ENCODE data around the gene BUD13. TPM values are rescaled to one million over a fixed set of nuclear protein-coding genes. Genes with fewer than 3 reads are reported as not detected.

The BUD13 gene
- total and polyA plus RNA-seq, 10 of the 15 experiments (the other 5 are each of a cell fraction or from before 2014, with no cell fraction given), result 10.9 to 36.5 (median 24.7) TPM

- in situ Hi-C loops (cut with MboI) (no loop called here), intact Hi-C loops (cut with micrococcal nuclease; ENCODE audit: unreplicated experiment) (no loop called here)
- ATAC-seq, result no peak
- BruUV-seq (replicated peaks), result no TSS peak
- CTCF ChIA-PET, result interaction anchor here (1.0 to 2.1 kb wide), 5 partner anchors 13 to 67 kb away, joined by 3 to 12 read pairs (median 4); partner anchors contain the start of genes APOA5 and ZPR1
- H2AFZ ChIP-seq (ENCODE audit: control insufficient read depth, low read depth, low read length), result no peak overlapping the region
- no peak for TF ChIP-seq PAX8 (IDR thresholded peaks at IDR 0.05)
- TF ChIP-seq BCL3 (IDR thresholded peaks at IDR 0.05; ENCODE audit: borderline replicate concordance, insufficient read depth, low read depth, low read length, poor library complexity, severe bottlenecking), result no peak
- TF ChIP-seq HCFC1 (IDR thresholded peaks at IDR 0.05; ENCODE audit: low read length), result no peak
- no peak for TF ChIP-seq TCF7 (IDR thresholded peaks at IDR 0.05; ENCODE audit: borderline replicate concordance)
- no peak for TF ChIP-seq NBN (IDR thresholded peaks at IDR 0.05)
- no peak for TF ChIP-seq FOXM1 (IDR thresholded peaks at IDR 0.05; ENCODE audit: low read depth, low read length)
- no peak overlapping the region for H3K9ac ChIP-seq (ENCODE audit: control insufficient read depth, insufficient read depth, low read length)
- no peaks in the 10 kb centered on the region for H4K20me1 ChIP-seq (ENCODE audit: control insufficient read depth, insufficient read depth)
- no peaks in the 10 kb centered on the region for H3K79me2 ChIP-seq (ENCODE audit: control insufficient read depth, insufficient read depth, low read length)
- H3K36me3 ChIP-seq (ENCODE audit: control insufficient read depth in 2 of 2, insufficient read depth in 2 of 2, low read length in 1 of 2), result no peaks in the 10 kb centered on the region
- H3K27ac ChIP-seq (ENCODE audit: control insufficient read depth, insufficient read depth), result no peak overlapping the region
- H3K27me3 ChIP-seq (replicated peaks in 1 of 2; ENCODE audit: control insufficient read depth in 2 of 2, insufficient read depth in 2 of 2, low read length in 1 of 2), result no peaks in the 10 kb centered on the region
- no peaks in the 10 kb centered on the region for H3K9me3 ChIP-seq (replicated peaks; ENCODE audit: control insufficient read depth, insufficient read depth, low read length)
- no peak for DNase-seq (ENCODE audit: low read depth, low spot score)
- WGBS (ENCODE audit: insufficient coverage, insufficient replicate concordance, low lambda C conversion rate, missing lambda C conversion rate), result 18% methylated on average over 1 of the region's 1 CpG
- POLR2A ChIA-PET, result no interaction called here
- SMC1A ChIA-PET (ENCODE audit: uncharacterized antibody, unreplicated experiment), result interaction anchor here (0.6 to 1.2 kb wide), 5 partner anchors 19 to 265 kb away, joined by 3 to 4 read pairs (median 3); no protein-coding TSS in a partner anchor
- no peak overlapping the region for H3K4me3 ChIP-seq
- no peak overlapping the region for H3K4me2 ChIP-seq (ENCODE audit: control insufficient read depth, insufficient read depth)
- no peak for FAIRE-seq
- H3K4me1 ChIP-seq (ENCODE audit: control insufficient read depth, insufficient read depth, low read length), result no peaks in the 10 kb centered on the region
- RAD21 ChIA-PET (ENCODE audit: unreplicated experiment), result interaction anchor here (1.0 kb wide), 1 partner anchor 22 kb away, joined by 3 read pairs; the partner anchor contains the start of gene APOA5
These were observed 40.4 kb upstream of the BUD13 start for GRCh38 chr11:116813170-116813569.

- no TSS peak for BruUV-seq (replicated peaks)
- Histone ChIP-seq H3K4me2 (ENCODE audit: control insufficient read depth, insufficient read depth) (no peak overlapping the region), H3K36me3 (ENCODE audit: control insufficient read depth in 2 of 2, insufficient read depth in 2 of 2, low read length in 1 of 2) (no peaks in the 10 kb centered on the region), H3K9ac (ENCODE audit: control insufficient read depth, insufficient read depth, low read length) (no peak overlapping the region), H4K20me1 (ENCODE audit: control insufficient read depth, insufficient read depth) (no peaks in the 10 kb centered on the region), H3K4me3 (no peak overlapping the region), H3K27me3 (replicated peaks in 1 of 2; ENCODE audit: control insufficient read depth in 2 of 2, insufficient read depth in 2 of 2, low read length in 1 of 2) (no peaks in the 10 kb centered on the region), H3K4me1 (ENCODE audit: control insufficient read depth, insufficient read depth, low read length) (no peaks in the 10 kb centered on the region), H2AFZ (ENCODE audit: control insufficient read depth, low read depth, low read length) (no peak overlapping the region), H3K79me2 (ENCODE audit: control insufficient read depth, insufficient read depth, low read length) (no peaks in the 10 kb centered on the region), H3K9me3 (replicated peaks; ENCODE audit: control insufficient read depth, insufficient read depth, low read length) (no peaks in the 10 kb centered on the region), H3K27ac (ENCODE audit: control insufficient read depth, insufficient read depth) (no peak overlapping the region)
- ChIA-PET RAD21 (ENCODE audit: unreplicated experiment) (no interaction called here), CTCF (interaction anchor here (1.0 to 2.1 kb wide), 3 partner anchors 22 to 25 kb away, joined by 3 to 12 read pairs (median 11); partner anchors contain the start of genes APOA5 and ZPR1), SMC1A (ENCODE audit: uncharacterized antibody, unreplicated experiment) (interaction anchor here (1.2 kb wide), 1 partner anchor 24 kb away, joined by 3 read pairs; no protein-coding TSS in a partner anchor), POLR2A (interaction anchor here (0.5 kb wide), 1 partner anchor 133 kb away, joined by 3 read pairs; no protein-coding TSS in a partner anchor)
- 92% methylated on average over 4 of the region's 4 CpGs for WGBS (ENCODE audit: insufficient coverage, insufficient replicate concordance, low lambda C conversion rate, missing lambda C conversion rate)
- FAIRE-seq (no peak), ATAC-seq (no peak), DNase-seq (ENCODE audit: low read depth, low spot score) (no peak)
- in situ Hi-C loops (cut with MboI), result no loop called here
- intact Hi-C loops (cut with micrococcal nuclease; ENCODE audit: unreplicated experiment), result no loop called here
- TF ChIP-seq MYC (IDR thresholded peaks at IDR 0.05; ENCODE audit: insufficient read depth, insufficient read length, insufficient replicate concordance, low read length, severe bottlenecking), result no peak
- no peak for TF ChIP-seq IRF5 (IDR thresholded peaks at IDR 0.05; ENCODE audit: borderline replicate concordance)
- TF ChIP-seq ZBED1 (IDR thresholded peaks at IDR 0.05; ENCODE audit: borderline replicate concordance), result no peak
- TF ChIP-seq NR2F1 (conservative IDR thresholded peaks at IDR 0.05), result no peak
- no peak for TF ChIP-seq SPI1 (IDR thresholded peaks at IDR 0.05; ENCODE audit: borderline replicate concordance, insufficient read depth, low read depth, low read length)
- TF ChIP-seq ZNF622 (IDR thresholded peaks at IDR 0.05), result no peak
- TF ChIP-seq GABPA (IDR thresholded peaks at IDR 0.05; ENCODE audit: low read depth), result no peak
- TF ChIP-seq TCF3 (IDR thresholded peaks at IDR 0.05; ENCODE audit: borderline replicate concordance, insufficient read depth, low read depth, low read length), result no peak
These were observed 39.3 kb upstream of the BUD13 start for GRCh38 chr11:116812109-116812508.
